ENCODE measurements around the gene RUFY3. TPM values are rescaled to one million over a fixed set of nuclear protein-coding genes. Genes with fewer than 3 reads are reported as not detected.

RUFY3 gene
- total and polyA plus RNA-seq, 2 of the 4 experiments (the other 2 are of a cell fraction), result 19.6 to 28.9 TPM

DNA sequence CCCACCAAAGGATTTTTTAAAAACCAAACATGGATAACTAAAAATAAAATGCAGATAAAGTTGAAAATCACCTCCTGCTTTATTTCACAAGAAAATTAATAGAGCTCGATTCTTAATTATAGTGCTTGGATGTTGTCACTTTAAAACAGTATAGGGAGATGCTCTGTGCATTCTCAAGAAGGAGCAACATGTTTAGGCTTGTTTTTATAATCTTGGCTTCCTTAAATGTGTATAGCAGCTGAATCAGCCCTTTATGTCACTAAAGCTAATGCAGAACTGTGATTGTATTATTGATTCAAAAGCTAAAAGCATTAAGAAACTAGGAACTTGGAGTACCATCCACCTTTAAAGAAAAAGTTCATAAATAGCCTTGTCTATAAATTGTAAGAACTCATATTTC lies 20.5 kb upstream of the RUFY3 start:
- Histone ChIP-seq H2BK120ac (ENCODE audit: low read depth, low read length) (peak overlapping the region; percentile 21; the same call in 1 of the 2 replicates), H3K4ac (ENCODE audit: low read depth, low read length) (no peak overlapping the region), H3K27me3 (ENCODE audit: control insufficient read depth, insufficient read depth, low read length) (no peaks in the 10 kb centered on the region), H3K9me3 (ENCODE audit: control insufficient read depth, insufficient read depth, low read length) (no peaks in the 10 kb centered on the region), H3K4me1 (ENCODE audit: control insufficient read depth, insufficient read depth, low read length) (no peaks in the 10 kb centered on the region), H2AK5ac (ENCODE audit: low read depth, low read length) (no peak overlapping the region), H2AFZ (replicated peaks; ENCODE audit: low read length, poor library complexity) (no peak overlapping the region), H4K20me1 (ENCODE audit: insufficient read depth, low read length) (no peaks in the 10 kb centered on the region), H2AK9ac (replicated peaks; ENCODE audit: low read depth, low read length, poor library complexity) (no peak overlapping the region), H3K4me2 (ENCODE audit: low read depth, low read length) (no peak overlapping the region), H2BK5ac (ENCODE audit: low read depth, low read length, poor library complexity, severe bottlenecking) (peak overlapping the region; percentile 46), H3K27ac (ENCODE audit: insufficient read depth, low read length) (no peak overlapping the region), H4K8ac (ENCODE audit: low read depth in 2 of 2, low read length in 2 of 2) (no peak overlapping the region), H3K14ac (replicated peaks; ENCODE audit: low read depth, low read length) (no peak overlapping the region), H3K4me3 (ENCODE audit: insufficient read depth, low read depth, low read length) (no peak overlapping the region), H3K79me1 (ENCODE audit: low read depth in 1 of 2, low read length in 2 of 2) (peaks cover 6 to 9% of the 10 kb centered on the region in 2 experiments; a peak in 3 of 4 replicates), H3K9me1 (ENCODE audit: insufficient read depth, low read length) (no peaks in the 10 kb centered on the region), H2BK20ac (ENCODE audit: low read depth, low read length) (no peak overlapping the region; the same call in 1 of the 2 replicates), H3K18ac (ENCODE audit: low read depth, low read length) (no peak overlapping the region), H2BK15ac (ENCODE audit: low read depth, low read length) (no peak overlapping the region), H4K5ac (ENCODE audit: low read depth, low read length) (peak overlapping the region; percentile 19; the same call in 1 of the 2 replicates), H3K56ac (ENCODE audit: extremely low read depth, insufficient read depth, low read length) (no peak overlapping the region), H3K36me3 (ENCODE audit: control insufficient read depth, insufficient read depth, low read length) (no peaks in the 10 kb centered on the region), H3K9ac (ENCODE audit: low read depth, low read length) (no peak overlapping the region), H4K91ac (ENCODE audit: insufficient read depth, low read depth, low read length) (no peak overlapping the region), H3K23ac (ENCODE audit: low read depth, low read length) (no peak overlapping the region)
- in situ Hi-C loops (cut with MboI; ENCODE audit: low sequenced_read_pairs) (no loop called here), intact Hi-C loops (cut with micrococcal nuclease) (no loop called here), dilution Hi-C loops (cut with HindIII; ENCODE audit: low sequenced_read_pairs, unreplicated experiment) (no loop called here)
- ATAC-seq (ENCODE audit: low read depth), result no peak
- BruUV-seq (replicated peaks), result no TSS peak
- TF ChIP-seq, protein P1, sequence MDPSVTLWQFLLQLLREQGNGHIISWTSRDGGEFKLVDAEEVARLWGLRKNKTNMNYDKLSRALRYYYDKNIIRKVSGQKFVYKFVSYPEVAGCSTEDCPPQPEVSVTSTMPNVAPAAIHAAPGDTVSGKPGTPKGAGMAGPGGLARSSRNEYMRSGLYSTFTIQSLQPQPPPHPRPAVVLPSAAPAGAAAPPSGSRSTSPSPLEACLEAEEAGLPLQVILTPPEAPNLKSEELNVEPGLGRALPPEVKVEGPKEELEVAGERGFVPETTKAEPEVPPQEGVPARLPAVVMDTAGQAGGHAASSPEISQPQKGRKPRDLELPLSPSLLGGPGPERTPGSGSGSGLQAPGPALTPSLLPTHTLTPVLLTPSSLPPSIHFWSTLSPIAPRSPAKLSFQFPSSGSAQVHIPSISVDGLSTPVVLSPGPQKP (IDR thresholded peaks at IDR 0.05; ENCODE audit: borderline replicate concordance, low read depth, low read length), result no peak
- no peak for TF ChIP-seq POLR2A (IDR thresholded peaks at IDR 0.05; ENCODE audit: low read depth, low read length)
- no peak for TF ChIP-seq CTCF (conservative IDR thresholded peaks at IDR 0.05; ENCODE audit: low read depth, low read length)
- TF ChIP-seq RAD21 (IDR thresholded peaks at IDR 0.05; ENCODE audit: low read length), result no peak
- no peak for TF ChIP-seq CHD1 (IDR thresholded peaks at IDR 0.05; ENCODE audit: low read depth, low read length)
- no peak for TF ChIP-seq USF2 (IDR thresholded peaks at IDR 0.05; ENCODE audit: low read depth, low read length)
- TF ChIP-seq RFX5 (IDR thresholded peaks at IDR 0.05; ENCODE audit: low read depth, low read length), result no peak
- TF ChIP-seq FOS (IDR thresholded peaks at IDR 0.05; ENCODE audit: low read depth, low read length), result no peak
- TF ChIP-seq CEBPB (IDR thresholded peaks at IDR 0.05; ENCODE audit: low read depth, low read length), result no peak
- TF ChIP-seq MAZ (IDR thresholded peaks at IDR 0.05; ENCODE audit: borderline replicate concordance, low read depth, low read length), result no peak
- TF ChIP-seq SMC3 (IDR thresholded peaks at IDR 0.05; ENCODE audit: low read depth, low read length), result no peak
- TF ChIP-seq NFE2L2 (IDR thresholded peaks at IDR 0.05; ENCODE audit: low read depth, low read length), result no peak
- no peak for TF ChIP-seq MAFK (IDR thresholded peaks at IDR 0.05; ENCODE audit: low read depth, low read length)
- TF ChIP-seq RCOR1 (IDR thresholded peaks at IDR 0.05; ENCODE audit: insufficient replicate concordance, low read length), result no peak
- no peak for TF ChIP-seq MXI1 (IDR thresholded peaks at IDR 0.05; ENCODE audit: borderline replicate concordance, low read depth, low read length)
- DNase-seq, result no peak
- CTCF ChIA-PET, result no interaction called here
- no CpG with 5 or more reads among the region's 1 CpG for WGBS, 2 experiments (ENCODE audit: extremely low coverage in 2 of 2, insufficient read length in 1 of 2)
- POLR2A ChIA-PET (ENCODE audit: unreplicated experiment), result no interaction called here

All from IMR-90 (cell line).